ENCODE results near the gene TSKS.

DNA sequence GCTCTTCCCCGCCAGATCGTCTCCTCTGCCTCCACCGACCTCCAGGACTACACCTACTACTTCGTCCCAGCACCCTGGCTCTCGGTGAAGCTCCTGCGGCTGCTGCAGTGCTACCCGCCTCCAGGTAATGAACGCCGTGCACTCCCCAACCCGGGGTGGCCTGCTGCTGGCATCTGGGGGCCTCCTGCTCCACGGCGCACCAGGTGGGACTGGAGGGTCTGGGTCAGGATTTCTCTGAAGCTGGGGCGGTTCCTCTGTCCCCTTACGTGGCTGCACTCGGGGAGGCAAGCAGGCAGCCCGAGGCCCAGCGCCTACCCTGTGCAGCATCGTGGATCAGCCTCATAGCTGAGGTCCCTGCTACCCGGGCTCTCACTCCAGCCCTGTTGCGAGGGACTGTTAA lies 32.5 kb upstream of the TSKS start:
- no peak for TF ChIP-seq POLR2A (IDR thresholded peaks at IDR 0.05)
- TF ChIP-seq, protein P1, sequence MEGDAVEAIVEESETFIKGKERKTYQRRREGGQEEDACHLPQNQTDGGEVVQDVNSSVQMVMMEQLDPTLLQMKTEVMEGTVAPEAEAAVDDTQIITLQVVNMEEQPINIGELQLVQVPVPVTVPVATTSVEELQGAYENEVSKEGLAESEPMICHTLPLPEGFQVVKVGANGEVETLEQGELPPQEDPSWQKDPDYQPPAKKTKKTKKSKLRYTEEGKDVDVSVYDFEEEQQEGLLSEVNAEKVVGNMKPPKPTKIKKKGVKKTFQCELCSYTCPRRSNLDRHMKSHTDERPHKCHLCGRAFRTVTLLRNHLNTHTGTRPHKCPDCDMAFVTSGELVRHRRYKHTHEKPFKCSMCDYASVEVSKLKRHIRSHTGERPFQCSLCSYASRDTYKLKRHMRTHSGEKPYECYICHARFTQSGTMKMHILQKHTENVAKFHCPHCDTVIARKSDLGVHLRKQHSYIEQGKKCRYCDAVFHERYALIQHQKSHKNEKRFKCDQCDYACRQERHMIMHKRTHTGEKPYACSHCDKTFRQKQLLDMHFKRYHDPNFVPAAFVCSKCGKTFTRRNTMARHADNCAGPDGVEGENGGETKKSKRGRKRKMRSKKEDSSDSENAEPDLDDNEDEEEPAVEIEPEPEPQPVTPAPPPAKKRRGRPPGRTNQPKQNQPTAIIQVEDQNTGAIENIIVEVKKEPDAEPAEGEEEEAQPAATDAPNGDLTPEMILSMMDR (IDR thresholded peaks at IDR 0.05): no peak
